K562 (cell line): ENCODE measurements around the gene DDAH2. TPM values are rescaled to one million over a fixed set of nuclear protein-coding genes. Genes with fewer than 3 reads are reported as not detected.

Experiments
- CHD7 ChIP-seq: fragments of 200-600 bp; sonication (generic); IDR thresholded peaks from one replicate; pipeline ENCODE4 v1.6.1; 2012; ENCODE audit warnings: mild to moderate bottlenecking, low read depth, low read length, inconsistent platforms
- ELF1 ChIP-seq: fragments of 200-800 bp; sonication (Bioruptor generic); IDR thresholded peaks from 2 replicates; pipeline ENCODE4 v1.6.1; 2016; ENCODE audit warnings: missing genetic modification characterization, missing compliant biosample characterization
- POLR2B ChIP-seq: fragments of 450-650 bp; IDR thresholded peaks from 2 replicates; pipeline ENCODE4 v1.6.1; 2018; ENCODE audit warnings: low read depth; ENCODE audit not compliant: partially characterized antibody
- TEAD4 ChIP-seq, 2 experiments: sonication (generic) in 1 of 2; formaldehyde crosslinking in 1 of 2; IDR thresholded peaks; 2 replicates each; pipeline versions ENCODE4 v1.6.1 to v1.8.0; 2012 to 2022; ENCODE audit warnings: borderline replicate concordance in 1 of 2, inconsistent platforms in 1 of 2, low read length in 1 of 2, mild to moderate bottlenecking in 1 of 2, missing genetic modification reagents in 1 of 2
- ZNF143 ChIP-seq: sonication (generic); formaldehyde crosslinking; IDR thresholded peaks from 2 replicates; pipeline ENCODE4 v1.9.0; 2022; ENCODE audit warnings: mild to moderate bottlenecking, missing genetic modification reagents
- polyA plus RNA-seq, 8 experiments: library from polyadenylated mRNA; depleted of rRNA in 4 of 8; stranded (reverse) in 5 of 8; unstranded in 3 of 8; fragments of >200 nt; fragmentation: Nextera tagmentation in 2 of 8; fragmentation: Illumina TruSeq in 1 of 8; extraction: Ambion mirVana in 2 of 8; extraction: Trizol in 1 of 8; gene quantifications; 2 replicates each; pipeline versions ENCODE4 v1.2.1 to v1.2.3, GENCODE V29; 2011 to 2014; ENCODE audit warnings: inconsistent platforms in 1 of 8, missing spikeins in 1 of 8
- total RNA-seq, 7 experiments: library from RNA; depleted of rRNA in 6 of 7; stranded (reverse); fragments of >200 nt in 6 of 7; fragmentation: Illumina TruSeq in 2 of 7; extraction: Trizol in 2 of 7; gene quantifications; 2 replicates each; pipeline versions ENCODE4 v1.2.1 to v1.2.3, GENCODE V29; 2011 to 2021; ENCODE audit warnings: low replicate concordance in 1 of 7
- TF ChIP-seq, protein P1 (sequence below), 2 experiments: fragments of 450-650 bp; IDR thresholded peaks; 2 replicates each; pipeline ENCODE4 v1.6.1; 2016; ENCODE audit warnings: mild to moderate bottlenecking in 2 of 2, borderline replicate concordance in 1 of 2, low read depth in 1 of 2, moderate library complexity in 1 of 2

Gene DDAH2
- total and polyA plus RNA-seq, 9 of the 15 experiments (the other 6 are each of a cell fraction or from before 2014, with no cell fraction given), result 1.8 to 45.4 (median 21.4) TPM

- no peak for TF ChIP-seq TEAD4 (IDR thresholded peaks at IDR 0.05; ENCODE audit: low read length)
- TF ChIP-seq TEAD4 (CRISPR knock-in tag; IDR thresholded peaks at IDR 0.05; ENCODE audit: borderline replicate concordance), result no peak; the same call in 1 of the 2 replicates
- no peak for TF ChIP-seq ELF1 (tag)
- TF ChIP-seq POLR2B, result no peak
- peak; percentile 13 for TF ChIP-seq ZNF143 (CRISPR knock-in tag)
- TF ChIP-seq, protein P1, sequence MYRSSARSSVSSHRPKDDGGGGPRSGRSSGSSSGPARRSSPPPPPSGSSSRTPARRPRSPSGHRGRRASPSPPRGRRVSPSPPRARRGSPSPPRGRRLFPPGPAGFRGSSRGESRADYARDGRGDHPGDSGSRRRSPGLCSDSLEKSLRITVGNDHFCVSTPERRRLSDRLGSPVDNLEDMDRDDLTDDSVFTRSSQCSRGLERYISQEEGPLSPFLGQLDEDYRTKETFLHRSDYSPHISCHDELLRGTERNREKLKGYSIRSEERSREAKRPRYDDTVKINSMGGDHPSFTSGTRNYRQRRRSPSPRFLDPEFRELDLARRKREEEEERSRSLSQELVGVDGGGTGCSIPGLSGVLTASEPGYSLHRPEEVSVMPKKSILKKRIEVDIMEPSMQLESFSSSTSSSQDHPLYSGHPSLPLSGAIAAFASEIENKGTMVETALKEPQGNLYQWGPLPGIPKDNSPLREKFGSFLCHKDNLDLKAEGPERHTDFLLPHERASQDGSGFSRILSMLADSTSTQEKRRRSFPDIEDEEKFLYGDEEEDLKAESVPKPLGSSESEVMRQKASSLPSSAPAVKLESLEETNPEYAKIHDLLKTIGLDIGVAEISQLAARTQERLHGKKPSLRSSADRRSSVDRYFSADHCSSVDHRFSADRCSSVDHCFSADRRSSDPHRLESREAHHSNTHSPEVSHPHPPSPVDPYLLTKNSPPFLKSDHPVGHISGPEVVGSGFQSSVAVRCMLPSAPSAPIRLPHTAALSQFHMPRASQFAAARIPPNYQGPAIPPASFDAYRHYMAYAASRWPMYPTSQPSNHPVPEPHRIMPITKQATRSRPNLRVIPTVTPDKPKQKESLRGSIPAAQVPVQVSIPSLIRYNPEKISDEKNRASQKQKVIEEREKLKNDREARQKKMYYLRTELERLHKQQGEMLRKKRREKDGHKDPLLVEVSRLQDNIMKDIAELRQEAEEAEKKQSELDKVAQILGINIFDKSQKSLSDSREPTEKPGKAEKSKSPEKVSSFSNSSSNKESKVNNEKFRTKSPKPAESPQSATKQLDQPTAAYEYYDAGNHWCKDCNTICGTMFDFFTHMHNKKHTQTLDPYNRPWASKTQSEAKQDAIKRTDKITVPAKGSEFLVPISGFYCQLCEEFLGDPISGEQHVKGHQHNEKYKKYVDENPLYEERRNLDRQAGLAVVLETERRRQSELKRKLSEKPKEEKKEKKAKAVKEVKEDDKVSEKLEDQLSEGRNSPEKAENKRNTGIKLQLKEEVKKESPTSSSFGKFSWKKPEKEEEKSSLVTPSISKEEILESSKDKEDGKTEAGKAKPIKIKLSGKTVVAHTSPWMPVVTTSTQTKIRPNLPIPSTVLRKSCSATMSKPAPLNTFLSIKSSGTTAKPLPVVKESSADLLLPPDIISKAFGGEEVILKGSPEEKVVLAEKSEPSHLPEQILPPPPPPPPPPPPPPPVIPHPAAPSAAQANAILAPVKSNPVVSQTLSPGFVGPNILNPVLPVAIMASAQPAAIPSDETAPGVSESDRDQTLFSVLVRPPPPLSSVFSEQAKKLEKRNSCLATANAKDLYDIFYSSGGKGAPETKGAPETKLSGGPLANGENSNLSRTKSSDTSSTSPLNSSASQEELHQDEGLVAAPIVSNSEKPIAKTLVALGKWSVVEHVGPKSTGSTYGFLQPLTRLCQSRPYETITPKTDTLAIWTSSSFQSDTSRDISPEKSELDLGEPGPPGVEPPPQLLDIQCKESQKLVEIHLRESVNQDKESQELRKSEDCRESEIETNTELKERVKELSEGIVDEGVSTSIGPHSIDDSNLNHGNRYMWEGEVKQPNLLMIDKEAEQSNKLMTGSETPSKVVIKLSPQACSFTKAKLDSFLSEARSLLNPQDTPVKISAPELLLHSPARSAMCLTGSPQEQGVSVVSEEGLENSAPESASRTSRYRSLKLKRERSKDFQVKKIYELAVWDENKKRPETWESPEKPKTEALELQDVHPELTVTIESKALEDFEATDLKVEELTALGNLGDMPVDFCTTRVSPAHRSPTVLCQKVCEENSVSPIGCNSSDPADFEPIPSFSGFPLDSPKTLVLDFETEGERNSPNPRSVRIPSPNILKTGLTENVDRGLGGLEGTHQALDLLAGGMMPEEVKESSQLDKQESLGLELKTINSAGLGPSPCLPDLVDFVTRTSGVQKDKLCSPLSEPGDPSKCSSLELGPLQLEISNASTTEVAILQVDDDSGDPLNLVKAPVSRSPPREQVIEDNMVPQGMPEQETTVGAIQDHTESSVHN (IDR thresholded peaks at IDR 0.05; ENCODE audit: borderline replicate concordance in 1 of 2, low read depth in 1 of 2), result no peak
- TF ChIP-seq CHD7, result no peak
Observed at GRCh38 chr6:31728767-31729514, at the start of gene DDAH2 (continued).
